Thyroid gland (tissue), 4 donors: ENCODE results near the gene ACTA2.

Experiments used
- POLR2A ChIP-seq, 2 donors: fragments of 450-650 bp; IDR thresholded peaks; one replicate each; pipeline ENCODE4 v1.6.1; 2017; ENCODE audit warnings: antibody characterized with exemption in 2 of 2, mild to moderate bottlenecking in 2 of 2, moderate library complexity in 1 of 2
- TF ChIP-seq, protein P1 (sequence below), 6 experiments: fragments of 200-600 bp in 3 of 6; fragments of 450-650 bp in 3 of 6; sonication (generic) in 3 of 6; IDR thresholded peaks; one replicate each; pipeline ENCODE4 v1.5.1; 2016 to 2019; ENCODE audit warnings: antibody characterized with exemption in 6 of 6, mild to moderate bottlenecking in 2 of 6, inconsistent platforms in 1 of 6, moderate library complexity in 1 of 6

DNA sequence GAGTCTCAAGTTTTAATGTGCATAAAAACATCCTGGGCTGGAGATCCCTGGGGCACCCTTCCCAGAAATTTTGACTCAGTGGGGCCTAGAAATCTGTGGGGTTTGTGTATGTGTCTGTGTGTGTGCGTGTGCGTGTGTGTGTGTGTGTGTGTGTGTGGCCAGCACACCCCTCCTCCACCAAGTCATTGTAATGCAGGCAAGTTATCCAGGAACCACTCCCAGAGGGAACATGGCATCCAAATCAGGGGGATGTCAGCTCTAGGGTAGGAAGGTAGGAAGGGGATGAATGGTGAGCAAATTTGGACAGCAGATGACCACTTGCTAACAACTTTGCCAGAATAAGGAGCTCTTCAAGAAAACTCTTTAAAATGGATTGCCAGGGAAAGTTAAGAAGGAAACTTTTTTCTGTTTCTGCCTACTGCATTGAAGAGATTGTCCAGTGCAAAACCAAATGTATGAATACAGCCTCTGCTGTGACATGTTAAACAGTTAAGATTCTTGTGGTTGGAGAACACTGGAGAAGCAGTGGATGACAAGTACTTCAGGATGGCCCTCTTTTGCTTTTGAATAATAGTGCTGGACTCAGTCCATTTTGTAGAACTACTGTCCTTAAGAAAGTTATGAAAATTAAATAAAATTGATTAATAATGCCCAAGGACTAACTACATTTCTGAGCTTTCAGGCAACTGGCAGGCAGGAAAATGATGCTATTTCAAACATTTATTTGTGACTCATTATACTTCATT lies 60.2 kb downstream of the ACTA2 start:
- TF ChIP-seq, protein P1, sequence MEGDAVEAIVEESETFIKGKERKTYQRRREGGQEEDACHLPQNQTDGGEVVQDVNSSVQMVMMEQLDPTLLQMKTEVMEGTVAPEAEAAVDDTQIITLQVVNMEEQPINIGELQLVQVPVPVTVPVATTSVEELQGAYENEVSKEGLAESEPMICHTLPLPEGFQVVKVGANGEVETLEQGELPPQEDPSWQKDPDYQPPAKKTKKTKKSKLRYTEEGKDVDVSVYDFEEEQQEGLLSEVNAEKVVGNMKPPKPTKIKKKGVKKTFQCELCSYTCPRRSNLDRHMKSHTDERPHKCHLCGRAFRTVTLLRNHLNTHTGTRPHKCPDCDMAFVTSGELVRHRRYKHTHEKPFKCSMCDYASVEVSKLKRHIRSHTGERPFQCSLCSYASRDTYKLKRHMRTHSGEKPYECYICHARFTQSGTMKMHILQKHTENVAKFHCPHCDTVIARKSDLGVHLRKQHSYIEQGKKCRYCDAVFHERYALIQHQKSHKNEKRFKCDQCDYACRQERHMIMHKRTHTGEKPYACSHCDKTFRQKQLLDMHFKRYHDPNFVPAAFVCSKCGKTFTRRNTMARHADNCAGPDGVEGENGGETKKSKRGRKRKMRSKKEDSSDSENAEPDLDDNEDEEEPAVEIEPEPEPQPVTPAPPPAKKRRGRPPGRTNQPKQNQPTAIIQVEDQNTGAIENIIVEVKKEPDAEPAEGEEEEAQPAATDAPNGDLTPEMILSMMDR (IDR thresholded peaks at IDR 0.05) = no peak
- no peak for TF ChIP-seq POLR2A (IDR thresholded peaks at IDR 0.05)
